NB4 (cell line): ENCODE results near the gene SEZ6L.

ENCODE experiments used
- DNase-seq: peaks from one replicate; pipeline ENCODE4 v3.0.0; 2010; ENCODE audit warnings: low read depth
- H3K4me3 ChIP-seq: one replicate; pipeline ENCODE4 v1.5.1; 2011; ENCODE audit warnings: mild to moderate bottlenecking, low read depth, low read length, moderate library complexity
- MAX ChIP-seq: IDR thresholded peaks from 2 replicates; pipeline ENCODE4 v1.6.1; 2011; ENCODE audit warnings: low read depth, low read length
- MYC ChIP-seq: IDR thresholded peaks from 2 replicates; pipeline ENCODE4 v1.6.1; 2011; ENCODE audit warnings: low read depth, low read length
- POLR2A ChIP-seq: IDR thresholded peaks from 2 replicates; pipeline ENCODE4 v1.6.1; 2011; ENCODE audit warnings: mild to moderate bottlenecking; ENCODE audit not compliant: insufficient read length; ENCODE audit errors: extremely low read depth
- TF ChIP-seq, protein P1 (sequence below): IDR thresholded peaks from one replicate; pipeline ENCODE4 v1.5.1; 2012; ENCODE audit warnings: low read depth, low read length

The SEZ6L gene

GRCh38 chr22:26385164-26385563 is 215.9 kb downstream of the SEZ6L start:
- DNase-seq, result no peak
- no peak for TF ChIP-seq MYC
- no peak for TF ChIP-seq POLR2A
- TF ChIP-seq, protein P1, sequence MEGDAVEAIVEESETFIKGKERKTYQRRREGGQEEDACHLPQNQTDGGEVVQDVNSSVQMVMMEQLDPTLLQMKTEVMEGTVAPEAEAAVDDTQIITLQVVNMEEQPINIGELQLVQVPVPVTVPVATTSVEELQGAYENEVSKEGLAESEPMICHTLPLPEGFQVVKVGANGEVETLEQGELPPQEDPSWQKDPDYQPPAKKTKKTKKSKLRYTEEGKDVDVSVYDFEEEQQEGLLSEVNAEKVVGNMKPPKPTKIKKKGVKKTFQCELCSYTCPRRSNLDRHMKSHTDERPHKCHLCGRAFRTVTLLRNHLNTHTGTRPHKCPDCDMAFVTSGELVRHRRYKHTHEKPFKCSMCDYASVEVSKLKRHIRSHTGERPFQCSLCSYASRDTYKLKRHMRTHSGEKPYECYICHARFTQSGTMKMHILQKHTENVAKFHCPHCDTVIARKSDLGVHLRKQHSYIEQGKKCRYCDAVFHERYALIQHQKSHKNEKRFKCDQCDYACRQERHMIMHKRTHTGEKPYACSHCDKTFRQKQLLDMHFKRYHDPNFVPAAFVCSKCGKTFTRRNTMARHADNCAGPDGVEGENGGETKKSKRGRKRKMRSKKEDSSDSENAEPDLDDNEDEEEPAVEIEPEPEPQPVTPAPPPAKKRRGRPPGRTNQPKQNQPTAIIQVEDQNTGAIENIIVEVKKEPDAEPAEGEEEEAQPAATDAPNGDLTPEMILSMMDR, result no peak
- no peak for TF ChIP-seq MAX

GRCh38 chr22:26389125-26389524 is 219.9 kb downstream of the SEZ6L start:
- H3K4me3 ChIP-seq, result no peak overlapping the region
- no peak for DNase-seq
- TF ChIP-seq, protein P1, result no peak
- TF ChIP-seq MAX, result no peak
- TF ChIP-seq MYC, result no peak
- TF ChIP-seq POLR2A, result no peak

More at GRCh38 chr22:26385164-26385563, 215.9 kb downstream of the SEZ6L start:
- no peak overlapping the region for H3K4me3 ChIP-seq

DNA sequence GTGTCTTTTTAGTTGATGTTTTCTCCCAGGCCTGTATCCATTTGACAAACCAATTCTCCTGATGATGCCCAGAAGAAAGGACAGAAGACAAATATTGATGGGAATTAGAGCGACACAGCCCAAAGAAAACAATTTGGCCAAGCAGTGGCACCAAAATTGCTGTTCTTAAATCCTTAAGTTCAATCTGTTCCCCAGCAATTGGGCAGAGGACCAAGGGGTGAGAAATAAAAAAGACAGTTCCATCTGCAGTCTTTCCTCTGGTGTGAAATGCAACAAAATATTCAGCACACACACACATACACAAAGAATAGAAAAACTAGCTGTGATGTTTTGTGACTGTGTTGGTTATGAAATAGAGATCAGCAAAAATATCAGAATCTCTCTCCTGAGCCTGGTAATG is 221.8 kb downstream of the SEZ6L start:
- H3K4me3 ChIP-seq, result no peak overlapping the region
- TF ChIP-seq MYC, result no peak
- no peak for TF ChIP-seq POLR2A
- no peak for TF ChIP-seq MAX
- TF ChIP-seq, protein P1, result no peak
- DNase-seq, result no peak

DNA sequence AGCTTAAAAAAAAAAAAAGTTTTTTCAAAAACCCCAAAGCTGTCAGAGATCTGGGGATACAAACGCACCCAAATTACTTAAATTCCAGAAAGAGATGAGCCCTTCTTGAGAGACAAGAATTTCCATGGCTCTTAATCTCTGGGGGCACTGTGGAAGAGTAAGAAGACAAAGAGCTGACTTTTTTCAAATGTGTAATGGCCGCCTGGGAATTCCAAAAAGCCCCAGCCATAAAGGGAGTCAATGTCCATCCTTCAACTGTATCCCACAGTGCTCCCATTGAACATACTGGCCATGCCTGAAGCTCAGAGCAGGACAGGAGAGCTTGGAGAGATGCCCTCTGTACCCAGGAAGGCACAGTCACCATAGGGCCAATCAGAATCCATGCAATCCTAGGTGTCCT is 222.4 kb downstream of the SEZ6L start:
- H3K4me3 ChIP-seq, result no peak overlapping the region
- no peak for DNase-seq
- no peak for TF ChIP-seq MYC
- no peak for TF ChIP-seq MAX
- no peak for TF ChIP-seq POLR2A
- TF ChIP-seq, protein P1, result no peak

DNA sequence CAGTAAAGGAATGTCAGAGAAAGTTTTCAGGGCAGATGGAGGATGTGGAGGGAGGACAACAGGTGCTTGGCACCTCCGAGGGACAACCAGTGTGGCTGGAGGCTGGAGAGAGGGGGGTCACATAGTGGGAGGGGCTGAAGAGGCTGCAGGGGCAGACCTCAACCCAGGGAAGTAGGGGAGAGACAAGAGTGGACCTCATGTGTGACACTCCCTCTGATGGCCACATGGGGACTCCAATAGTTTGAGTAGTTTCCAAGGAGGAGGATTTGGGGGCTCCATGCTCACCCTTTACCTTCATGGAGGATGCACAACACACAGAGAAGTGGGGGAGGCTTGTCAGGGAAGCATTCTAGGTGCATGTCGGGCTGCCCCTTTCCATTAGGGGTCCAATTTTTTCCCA is 224.7 kb downstream of the SEZ6L start:
- no peak overlapping the region for H3K4me3 ChIP-seq
- no peak for DNase-seq
- TF ChIP-seq MAX (no peak), MYC (no peak), POLR2A (no peak)
- TF ChIP-seq, protein P1, result no peak

DNA sequence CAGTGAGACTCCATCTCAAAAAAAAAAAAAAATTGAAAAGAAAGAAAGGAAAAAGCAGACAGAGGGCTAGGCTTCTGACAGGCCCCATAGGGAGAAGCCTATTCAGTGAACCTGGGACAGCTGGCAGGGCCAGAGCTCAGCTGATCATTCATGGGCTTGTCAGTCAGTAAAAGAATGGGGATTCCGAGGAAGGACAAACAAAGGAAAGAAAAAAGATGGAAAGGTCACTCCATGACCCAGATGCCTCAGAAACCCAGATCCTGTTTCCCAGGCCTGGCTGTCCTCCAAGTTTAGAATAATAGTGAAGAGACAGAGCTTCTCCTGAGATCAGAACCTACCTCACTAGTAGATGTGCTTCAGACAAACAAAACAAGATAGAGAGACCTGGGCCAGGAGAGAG is 225.5 kb downstream of the SEZ6L start:
- DNase-seq, result no peak

More for the DNA sequence above, 225.5 kb downstream of the SEZ6L start:
- TF ChIP-seq MAX (no peak), MYC (no peak)
- TF ChIP-seq, protein P1, result no peak
- no peak overlapping the region for H3K4me3 ChIP-seq
